ENCODE measurements around the gene RMC1. TPM values are rescaled to one million over a fixed set of nuclear protein-coding genes. Genes with fewer than 3 reads are reported as not detected.
A peak's percentile ranks its signal among the peaks of the same experiment; 100 is the strongest.
"Not testable (repeated sequence)": the region's sequence is repeated elsewhere in the genome, so short reads cannot be mapped to it uniquely, and the experiment has no call there.

RMC1 gene
- total and polyA plus RNA-seq, 5 experiments from 2014 or later, result 24.6 to 48.5 (median 28.3) TPM

GRCh38 chr18:23551978-23552377 is 48.7 kb downstream of the RMC1 start:
- Mint-ChIP-seq H3K36me3 (peaks cover 4 to 92% (median 29%) of the 10 kb centered on the region in 3 donors), H3K9me3 (no peaks in the 10 kb centered on the region), H3K4me1 (peaks cover 0 to 2% (median 0%) of the 10 kb centered on the region in 4 donors), H3K4me3 (no peak overlapping the region), H3K27me3 (no peaks in the 10 kb centered on the region), H3K27ac (peak overlapping the region in 1 of 10 donors; percentile 38)
- ATAC-seq (no peak), DNase-seq (no peak)
- POLR2A ChIA-PET, result no interaction called here

DNA sequence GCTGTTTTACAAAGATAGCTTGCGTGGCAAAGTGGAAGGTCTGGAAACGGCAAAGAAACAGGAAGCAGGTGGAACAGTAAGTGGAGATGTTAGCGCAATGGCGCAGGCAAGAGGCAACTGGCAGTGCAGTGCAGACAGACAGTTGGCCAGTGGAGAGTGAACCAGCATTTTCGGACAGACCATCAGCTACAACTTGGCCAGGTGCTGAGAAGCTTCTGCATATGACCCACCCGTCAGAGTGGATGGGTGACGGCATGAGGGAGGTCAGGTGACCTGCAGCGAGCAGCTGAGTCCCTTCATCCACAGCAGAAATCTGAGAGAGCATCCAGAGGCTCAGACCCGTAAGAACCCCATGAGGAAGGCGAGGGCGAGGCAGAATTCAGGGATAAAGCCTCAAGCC is 49.2 kb downstream of the RMC1 start:
- peak overlapping the region in 1 of 10 donors; percentile 37 for H3K27ac Mint-ChIP-seq
- POLR2A ChIA-PET, result no interaction called here
- ATAC-seq, result no peak

DNA sequence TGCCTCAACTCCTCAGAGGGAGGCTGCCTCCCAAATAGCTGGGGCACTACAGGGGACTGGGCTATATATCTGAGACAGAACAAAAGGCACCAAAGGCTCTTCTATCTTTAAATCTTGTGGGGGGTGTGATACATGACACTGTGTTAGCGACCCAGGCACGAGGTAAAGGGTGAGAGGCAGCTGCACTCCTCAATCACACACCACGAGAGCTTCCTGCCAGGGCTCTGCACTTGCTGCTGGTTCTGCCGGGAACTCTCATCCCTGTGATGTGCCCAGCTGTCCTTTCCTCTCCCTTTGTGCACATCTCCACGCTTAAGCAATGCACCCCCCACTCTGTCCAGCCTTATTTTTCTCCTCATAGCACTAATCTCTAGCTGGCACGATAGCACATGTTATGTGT is 50.6 kb downstream of the RMC1 start:
- ATAC-seq (no peak), DNase-seq (no peak)
- Mint-ChIP-seq H3K4me3 (no peak overlapping the region), H3K27ac (peak overlapping the region in 1 of 10 donors; percentile 66), H3K27me3 (no peaks in the 10 kb centered on the region), H3K36me3 (peaks cover 8 to 90% (median 36%) of the 10 kb centered on the region in 3 donors), H3K4me1 (peaks cover 0 to 2% (median 0%) of the 10 kb centered on the region in 4 donors), H3K9me3 (no peaks in the 10 kb centered on the region)
- POLR2A ChIA-PET, result no interaction called here

More for the DNA sequence above, 49.2 kb downstream of the RMC1 start:
- H3K36me3 Mint-ChIP-seq, result peaks cover 4 to 90% (median 31%) of the 10 kb centered on the region in 3 donors
- peaks cover 0 to 2% (median 0%) of the 10 kb centered on the region in 4 donors for H3K4me1 Mint-ChIP-seq
- no peaks in the 10 kb centered on the region for H3K9me3 Mint-ChIP-seq
- H3K27me3 Mint-ChIP-seq, result no peaks in the 10 kb centered on the region
- no peak overlapping the region for H3K4me3 Mint-ChIP-seq
- no peak for DNase-seq

GRCh38 chr18:23556145-23556780 is 53.0 kb downstream of the RMC1 start:
- POLR2A ChIA-PET, result no interaction called here
- Mint-ChIP-seq H3K27ac (no peak overlapping the region), H3K9me3 (no peaks in the 10 kb centered on the region), H3K4me3 (no peak overlapping the region), H3K36me3 (peaks cover 8 to 95% (median 48%) of the 10 kb centered on the region in 3 donors), H3K27me3 (no peaks in the 10 kb centered on the region), H3K4me1 (peaks cover 0 to 2% (median 0%) of the 10 kb centered on the region in 4 donors)
- DNase-seq (no peak), ATAC-seq (no peak)

GRCh38 chr18:23557511-23557910 is 54.2 kb downstream of the RMC1 start:
- H3K4me1 Mint-ChIP-seq, H3K27ac Mint-ChIP-seq, POLR2A ChIA-PET, DNase-seq, H3K27me3 Mint-ChIP-seq, H3K4me3 Mint-ChIP-seq, H3K9me3 Mint-ChIP-seq, ATAC-seq: not testable (repeated sequence)
- H3K36me3 Mint-ChIP-seq, result peaks cover 4 to 96% (median 45%) of the 10 kb centered on the region in 3 donors

DNA sequence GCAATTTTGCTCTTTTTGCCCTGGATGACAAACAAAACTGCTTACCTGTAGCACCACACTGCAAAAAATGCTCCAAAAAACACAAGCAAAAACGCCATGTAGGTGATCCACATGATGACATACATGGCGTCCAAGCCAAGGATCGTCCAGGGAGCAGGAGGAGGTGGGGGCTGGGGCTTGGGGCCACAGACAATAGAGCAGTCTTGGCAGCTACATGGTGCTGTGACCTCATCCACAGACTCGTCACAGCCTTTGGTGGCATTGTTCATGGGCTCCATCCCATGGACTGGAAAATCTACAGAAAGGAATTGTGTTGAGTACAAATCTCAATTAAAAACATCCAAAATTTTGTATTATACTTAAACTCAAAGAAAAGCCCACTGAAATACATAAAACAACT is 56.9 kb downstream of the RMC1 start:
- Mint-ChIP-seq H3K27me3 (no peaks in the 10 kb centered on the region), H3K36me3 (peaks cover 4 to 90% (median 40%) of the 10 kb centered on the region in 3 donors), H3K4me3 (no peak overlapping the region), H3K27ac (no peak overlapping the region), H3K4me1 (peaks cover 0 to 14% (median 3%) of the 10 kb centered on the region in 4 donors), H3K9me3 (no peaks in the 10 kb centered on the region)
- no peak for ATAC-seq
- DNase-seq, result no peak
- POLR2A ChIA-PET, result no interaction called here

GRCh38 chr18:23563377-23564043 is 60.2 kb downstream of the RMC1 start:
- peaks cover 14 to 88% (median 39%) of the 10 kb centered on the region in 3 donors for H3K36me3 Mint-ChIP-seq
- POLR2A ChIA-PET, result interaction anchor here (0.6 kb wide), 1 partner anchor 31 kb away, joined by 5 read pairs; no protein-coding TSS in a partner anchor
- DNase-seq (no peak), ATAC-seq (peak in 1 of 2 donors; percentile 52)
- no peak overlapping the region for H3K4me3 Mint-ChIP-seq
- H3K4me1 Mint-ChIP-seq, result peaks cover 0 to 14% (median 2%) of the 10 kb centered on the region in 4 donors
- H3K27me3 Mint-ChIP-seq, result no peaks in the 10 kb centered on the region
- peak overlapping the region in 3 of 10 donors; percentile 33 to 66 (median 46) for H3K27ac Mint-ChIP-seq
- H3K9me3 Mint-ChIP-seq, result no peaks in the 10 kb centered on the region

GRCh38 chr18:23565916-23566547 is 62.7 kb downstream of the RMC1 start:
- POLR2A ChIA-PET, result no interaction called here
- ATAC-seq (no peak), DNase-seq (no peak)
- no peaks in the 10 kb centered on the region for H3K9me3 Mint-ChIP-seq
- peaks cover 0 to 28% (median 2%) of the 10 kb centered on the region in 4 donors for H3K4me1 Mint-ChIP-seq
- peak overlapping the region in 2 of 10 donors; percentile 26 to 47 for H3K27ac Mint-ChIP-seq
- peaks cover 14 to 88% (median 32%) of the 10 kb centered on the region in 3 donors for H3K36me3 Mint-ChIP-seq
- no peak overlapping the region for H3K4me3 Mint-ChIP-seq
- no peaks in the 10 kb centered on the region for H3K27me3 Mint-ChIP-seq

DNA sequence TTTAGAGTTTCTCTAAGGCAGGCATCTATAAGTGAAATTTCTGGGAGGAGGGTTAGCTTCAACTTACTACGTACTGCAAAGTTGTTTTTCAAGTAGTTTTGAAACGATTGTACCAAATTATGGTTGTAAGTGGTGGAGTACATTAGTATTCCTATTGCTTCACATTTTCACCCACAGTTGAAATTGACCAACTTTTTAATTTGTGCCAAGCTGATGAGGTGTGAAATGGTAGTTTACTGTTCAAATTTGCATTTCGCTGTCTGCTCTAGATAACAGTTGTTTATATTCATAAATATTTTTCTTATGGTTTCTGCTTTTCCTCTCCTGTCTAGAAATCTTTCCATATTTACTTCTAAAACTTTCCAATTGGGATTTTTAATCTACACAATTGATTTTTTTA is 64.4 kb downstream of the RMC1 start:
- peak overlapping the region in 1 of 10 donors; percentile 57 for H3K27ac Mint-ChIP-seq
- no peak for ATAC-seq
- no peaks in the 10 kb centered on the region for H3K27me3 Mint-ChIP-seq
- no peaks in the 10 kb centered on the region for H3K9me3 Mint-ChIP-seq
- no peak for DNase-seq
- H3K4me3 Mint-ChIP-seq, result no peak overlapping the region
- H3K36me3 Mint-ChIP-seq, result peaks cover 14 to 82% (median 32%) of the 10 kb centered on the region in 3 donors
- H3K4me1 Mint-ChIP-seq, result peaks cover 0 to 39% (median 4%) of the 10 kb centered on the region in 4 donors
- POLR2A ChIA-PET, result no interaction called here

GRCh38 chr18:23568281-23569138 is 65.2 kb downstream of the RMC1 start:
- POLR2A ChIA-PET, result no interaction called here

DNA sequence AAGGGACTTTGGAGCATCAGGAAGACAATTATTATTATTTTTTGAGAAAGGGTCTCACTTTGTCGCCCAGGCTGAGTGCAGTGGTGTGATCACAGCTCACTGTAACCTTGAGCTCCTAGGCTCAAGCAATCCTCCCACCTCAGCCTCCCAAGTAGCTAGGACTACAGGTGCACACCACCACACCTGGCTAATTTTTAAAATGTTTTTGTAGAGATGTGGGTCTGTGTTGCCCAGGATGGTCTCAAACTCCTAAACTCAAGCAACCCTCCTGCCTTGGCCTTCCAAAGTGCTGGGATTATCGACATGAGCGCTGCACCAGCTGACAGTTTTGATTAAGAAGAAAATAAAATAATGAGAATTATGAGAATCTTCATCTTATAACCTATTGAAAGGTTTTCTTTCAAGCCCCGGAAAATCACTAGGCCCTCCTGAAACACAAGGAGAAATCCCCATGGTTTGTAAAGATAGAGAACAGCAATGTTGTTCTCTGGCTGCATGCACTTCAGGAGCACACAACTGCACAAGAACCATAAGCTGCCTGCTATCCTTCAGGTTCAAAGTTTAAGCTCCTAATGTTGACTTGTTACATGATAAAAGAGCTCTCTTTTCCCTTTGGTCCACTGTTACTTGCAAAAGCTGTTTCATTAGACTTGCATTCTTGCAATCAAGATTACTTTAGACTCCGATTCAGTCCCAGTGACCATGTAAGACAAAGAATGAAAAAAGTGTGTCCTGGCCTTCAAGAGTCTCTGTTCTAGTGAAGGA is 66.2 kb downstream of the RMC1 start:
- H3K36me3 Mint-ChIP-seq, result peaks cover 14 to 69% (median 32%) of the 10 kb centered on the region in 3 donors
- no peaks in the 10 kb centered on the region for H3K27me3 Mint-ChIP-seq
- no peaks in the 10 kb centered on the region for H3K9me3 Mint-ChIP-seq
- H3K27ac Mint-ChIP-seq, result peak overlapping the region in 3 of 10 donors; percentile 40 to 72 (median 62)
- no peak overlapping the region for H3K4me3 Mint-ChIP-seq
- DNase-seq, result no peak
- POLR2A ChIA-PET, result no interaction called here
- peaks cover 4 to 44% (median 18%) of the 10 kb centered on the region in 4 donors for H3K4me1 Mint-ChIP-seq
- ATAC-seq, result no peak

More at GRCh38 chr18:23568281-23569138, 65.2 kb downstream of the RMC1 start:
- Mint-ChIP-seq H3K9me3 (no peaks in the 10 kb centered on the region), H3K4me3 (no peak overlapping the region), H3K36me3 (peaks cover 14 to 78% (median 32%) of the 10 kb centered on the region in 3 donors), H3K27ac (no peak overlapping the region), H3K4me1 (peaks cover 0 to 41% (median 9%) of the 10 kb centered on the region in 4 donors), H3K27me3 (no peaks in the 10 kb centered on the region)
- no peak for DNase-seq
- ATAC-seq, result no peak
